Measurements from ENCODE around the gene SLC25A48.
"Not testable (repeated sequence)": the region's sequence is repeated elsewhere in the genome, so short reads cannot be mapped to it uniquely, and the experiment has no call there.

The SLC25A48 gene

GRCh38 chr5:135832941-135833920, 1.2 kb upstream of the SLC25A48 start:
- Histone ChIP-seq H3K4me3 (ENCODE audit: low read length, poor library complexity, severe bottlenecking) (no peak overlapping the region), H3F3A (ENCODE audit: low read depth) (no peaks in the 10 kb centered on the region), H3K9me2 (replicated peaks; ENCODE audit: low read depth, low read length) (no peaks in the 10 kb centered on the region), H3K79me2 (ENCODE audit: insufficient read depth, low read length) (no peaks in the 10 kb centered on the region), H3K9ac (ENCODE audit: low read depth, low read length, poor library complexity, severe bottlenecking) (no peak overlapping the region), H3K27me3 (ENCODE audit: insufficient read depth, low read length, poor library complexity, severe bottlenecking) (no peaks in the 10 kb centered on the region), H3K4me2 (ENCODE audit: low read depth, low read length, poor library complexity, severe bottlenecking) (no peak overlapping the region), H3K4me1 (ENCODE audit: insufficient read depth, low read length, poor library complexity, severe bottlenecking) (no peaks in the 10 kb centered on the region), H3K36me3 (ENCODE audit: insufficient read depth, low read length) (no peaks in the 10 kb centered on the region), H4K20me1 (ENCODE audit: insufficient read depth, low read length, poor library complexity, severe bottlenecking) (no peaks in the 10 kb centered on the region), H3K9me3 (ENCODE audit: insufficient read depth, low read depth, low read length) (no peaks in the 10 kb centered on the region), H2AFZ (ENCODE audit: low read length) (no peak overlapping the region)
- TF ChIP-seq EZH2phosphoT487 (IDR thresholded peaks at IDR 0.05; ENCODE audit: borderline replicate concordance) (no peak), CTCF (conservative IDR thresholded peaks at IDR 0.05; ENCODE audit: low read length) (no peak)

- Histone ChIP-seq H3K36me3 (ENCODE audit: insufficient read depth, low read length) (no peaks in the 10 kb centered on the region), H3F3A (ENCODE audit: low read depth) (no peaks in the 10 kb centered on the region), H3K4me2 (ENCODE audit: low read depth, low read length, poor library complexity, severe bottlenecking) (no peak overlapping the region), H3K9ac (ENCODE audit: low read depth, low read length, poor library complexity, severe bottlenecking) (no peak overlapping the region), H3K27me3 (ENCODE audit: insufficient read depth, low read length, poor library complexity, severe bottlenecking) (no peaks in the 10 kb centered on the region), H3K4me3 (ENCODE audit: low read length, poor library complexity, severe bottlenecking) (no peak overlapping the region), H3K4me1 (ENCODE audit: insufficient read depth, low read length, poor library complexity, severe bottlenecking) (no peaks in the 10 kb centered on the region), H4K20me1 (ENCODE audit: insufficient read depth, low read length, poor library complexity, severe bottlenecking) (no peaks in the 10 kb centered on the region), H3K79me2 (ENCODE audit: insufficient read depth, low read length) (no peaks in the 10 kb centered on the region), H3K9me3 (ENCODE audit: insufficient read depth, low read depth, low read length) (no peaks in the 10 kb centered on the region), H2AFZ (ENCODE audit: low read length) (no peak overlapping the region), H3K9me2 (replicated peaks; ENCODE audit: low read depth, low read length) (no peaks in the 10 kb centered on the region)
- TF ChIP-seq CTCF (conservative IDR thresholded peaks at IDR 0.05; ENCODE audit: low read length) (no peak), EZH2phosphoT487 (IDR thresholded peaks at IDR 0.05; ENCODE audit: borderline replicate concordance) (no peak)
Observed at GRCh38 chr5:135833961-135834638, 363 bp upstream of the SLC25A48 start.

GRCh38 chr5:135835766-135836165, 1.3 kb downstream of the SLC25A48 start:
- H3K4me2 ChIP-seq (ENCODE audit: low read depth, low read length, poor library complexity, severe bottlenecking), result no peak overlapping the region
- H3K9me2 ChIP-seq (replicated peaks; ENCODE audit: low read depth, low read length), result no peaks in the 10 kb centered on the region
- H3K9me3 ChIP-seq (ENCODE audit: insufficient read depth, low read depth, low read length), result no peaks in the 10 kb centered on the region
- H3F3A ChIP-seq (ENCODE audit: low read depth), result no peaks in the 10 kb centered on the region
- H3K27me3 ChIP-seq (ENCODE audit: insufficient read depth, low read length, poor library complexity, severe bottlenecking), result no peaks in the 10 kb centered on the region
- H3K4me1 ChIP-seq (ENCODE audit: insufficient read depth, low read length, poor library complexity, severe bottlenecking), result no peaks in the 10 kb centered on the region
- no peaks in the 10 kb centered on the region for H3K36me3 ChIP-seq (ENCODE audit: insufficient read depth, low read length)
- no peak overlapping the region for H3K9ac ChIP-seq (ENCODE audit: low read depth, low read length, poor library complexity, severe bottlenecking)
- H3K79me2 ChIP-seq (ENCODE audit: insufficient read depth, low read length), result no peaks in the 10 kb centered on the region
- TF ChIP-seq EZH2phosphoT487 (IDR thresholded peaks at IDR 0.05; ENCODE audit: borderline replicate concordance) (no peak), CTCF (conservative IDR thresholded peaks at IDR 0.05; ENCODE audit: low read length) (no peak)
- H4K20me1 ChIP-seq (ENCODE audit: insufficient read depth, low read length, poor library complexity, severe bottlenecking), result no peaks in the 10 kb centered on the region
- no peak overlapping the region for H2AFZ ChIP-seq (ENCODE audit: low read length)
- no peak overlapping the region for H3K4me3 ChIP-seq (ENCODE audit: low read length, poor library complexity, severe bottlenecking)

- not testable (repeated sequence) for H3K9ac ChIP-seq (ENCODE audit: low read depth, low read length, poor library complexity, severe bottlenecking); H3K9me2 ChIP-seq (replicated peaks; ENCODE audit: low read depth, low read length); H3K27me3 ChIP-seq (ENCODE audit: insufficient read depth, low read length, poor library complexity, severe bottlenecking); H3K4me3 ChIP-seq (ENCODE audit: low read length, poor library complexity, severe bottlenecking); H2AFZ ChIP-seq (ENCODE audit: low read length); H3K4me1 ChIP-seq (ENCODE audit: insufficient read depth, low read length, poor library complexity, severe bottlenecking); H3K79me2 ChIP-seq (ENCODE audit: insufficient read depth, low read length); H3K9me3 ChIP-seq (ENCODE audit: insufficient read depth, low read depth, low read length); H4K20me1 ChIP-seq (ENCODE audit: insufficient read depth, low read length, poor library complexity, severe bottlenecking); H3K4me2 ChIP-seq (ENCODE audit: low read depth, low read length, poor library complexity, severe bottlenecking); H3F3A ChIP-seq (ENCODE audit: low read depth); H3K36me3 ChIP-seq (ENCODE audit: insufficient read depth, low read length)
Observed at GRCh38 chr5:135838395-135838794, 3.9 kb downstream of the SLC25A48 start.
